Measurements from ENCODE around the gene SH2D6. TPM values are rescaled to one million over a fixed set of nuclear protein-coding genes. Genes with fewer than 3 reads are reported as not detected.
A peak's percentile ranks its signal among the peaks of the same experiment; 100 is the strongest.

The SH2D6 gene
- total RNA-seq, 1 experiment from 2014 or later: 2.3 TPM

DNA sequence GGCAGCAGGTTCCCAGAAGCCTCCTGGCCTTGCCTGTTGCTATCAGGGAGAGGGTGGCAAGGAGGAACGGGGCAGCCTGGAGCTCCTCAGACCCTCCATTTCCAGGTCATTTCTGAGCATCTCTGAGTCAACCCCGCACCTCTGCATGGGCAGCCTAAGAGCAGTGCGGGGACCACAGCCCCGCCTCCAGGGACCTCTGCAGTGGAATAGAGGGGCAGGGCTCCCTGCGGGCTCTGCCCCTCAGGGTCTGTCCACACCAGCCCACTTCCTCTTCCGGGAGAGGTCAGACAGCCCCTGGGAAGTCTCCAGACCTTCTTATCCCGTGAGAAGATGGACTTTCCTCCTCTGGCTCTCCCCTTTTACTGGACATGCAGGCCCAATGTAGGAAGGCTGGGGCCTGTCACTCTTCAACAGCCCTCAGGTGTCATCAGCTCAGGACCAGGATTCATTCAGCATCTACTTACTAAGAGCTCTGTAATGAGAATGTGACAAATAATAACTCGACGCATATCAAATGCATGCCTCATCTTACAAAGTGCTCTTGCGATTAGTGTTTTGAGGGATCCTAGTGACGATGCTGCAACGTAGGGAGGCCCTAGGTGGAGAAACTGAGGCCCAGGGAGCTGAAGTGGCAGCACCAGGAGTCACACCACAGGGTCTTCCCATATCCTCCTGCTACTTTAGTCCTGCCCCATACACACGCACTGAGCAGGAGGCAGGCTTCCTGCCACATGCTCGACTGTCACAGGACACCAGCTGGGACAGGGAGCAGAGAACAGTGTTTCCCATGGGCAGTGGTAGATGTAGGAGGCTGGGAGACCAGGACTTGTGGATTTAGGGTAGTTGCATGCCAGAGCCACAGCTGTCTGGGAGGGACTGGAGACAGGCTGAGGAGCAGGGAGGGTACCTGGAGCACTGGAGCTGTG lies 28.0 kb downstream of the SH2D6 start:
- TF ChIP-seq EZH2 (IDR thresholded peaks at IDR 0.05; ENCODE audit: low read depth): no peak
- TF ChIP-seq, protein P1, sequence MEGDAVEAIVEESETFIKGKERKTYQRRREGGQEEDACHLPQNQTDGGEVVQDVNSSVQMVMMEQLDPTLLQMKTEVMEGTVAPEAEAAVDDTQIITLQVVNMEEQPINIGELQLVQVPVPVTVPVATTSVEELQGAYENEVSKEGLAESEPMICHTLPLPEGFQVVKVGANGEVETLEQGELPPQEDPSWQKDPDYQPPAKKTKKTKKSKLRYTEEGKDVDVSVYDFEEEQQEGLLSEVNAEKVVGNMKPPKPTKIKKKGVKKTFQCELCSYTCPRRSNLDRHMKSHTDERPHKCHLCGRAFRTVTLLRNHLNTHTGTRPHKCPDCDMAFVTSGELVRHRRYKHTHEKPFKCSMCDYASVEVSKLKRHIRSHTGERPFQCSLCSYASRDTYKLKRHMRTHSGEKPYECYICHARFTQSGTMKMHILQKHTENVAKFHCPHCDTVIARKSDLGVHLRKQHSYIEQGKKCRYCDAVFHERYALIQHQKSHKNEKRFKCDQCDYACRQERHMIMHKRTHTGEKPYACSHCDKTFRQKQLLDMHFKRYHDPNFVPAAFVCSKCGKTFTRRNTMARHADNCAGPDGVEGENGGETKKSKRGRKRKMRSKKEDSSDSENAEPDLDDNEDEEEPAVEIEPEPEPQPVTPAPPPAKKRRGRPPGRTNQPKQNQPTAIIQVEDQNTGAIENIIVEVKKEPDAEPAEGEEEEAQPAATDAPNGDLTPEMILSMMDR (conservative IDR thresholded peaks at IDR 0.05): no peak
- H3F3A ChIP-seq (ENCODE audit: insufficient read depth, low read depth): 0 out of 2 replicates have a peak, but pooled peaks cover 6% of the 10 kb centered on the region
- no peak overlapping the region for H3K4me3 ChIP-seq
- no peaks in the 10 kb centered on the region for H3K36me3 ChIP-seq (ENCODE audit: low read depth)
- ChIA-PET CTCF (interaction anchor here (0.7 kb wide), 1 partner anchor 105 kb away, joined by 3 read pairs; no protein-coding TSS in a partner anchor), POLR2A (ENCODE audit: unreplicated experiment) (interaction anchor here (0.5 to 0.6 kb wide), 2 partner anchors 9 to 92 kb away, joined by 3 to 6 read pairs; partner anchors contain the start of gene MAT2A)
- peaks cover 25% of the 10 kb centered on the region for H3K4me1 ChIP-seq (replicated peaks; ENCODE audit: insufficient read depth)
- H3K79me2 ChIP-seq (ENCODE audit: low read depth): no peaks in the 10 kb centered on the region
- TSS peak; percentile 54 for BruUV-seq (replicated peaks)
- peak overlapping the region; percentile 49 for H3K4me2 ChIP-seq
- no peaks in the 10 kb centered on the region for H3K9me3 ChIP-seq (ENCODE audit: insufficient read depth, low read depth)
- H3K9me2 ChIP-seq (ENCODE audit: insufficient read depth): no peaks in the 10 kb centered on the region
- intact Hi-C loops (cut with micrococcal nuclease; ENCODE audit: unreplicated experiment): no loop called here
- no peak for DNase-seq
- H2AFZ ChIP-seq: peak overlapping the region; percentile 4; the same call in 1 of the 2 replicates
- H4K20me1 ChIP-seq (ENCODE audit: insufficient read depth): no peaks in the 10 kb centered on the region
- no peaks in the 10 kb centered on the region for H3K27me3 ChIP-seq (ENCODE audit: insufficient read depth, low read depth)
- H3K27ac ChIP-seq: peak overlapping the region; percentile 91

DNA sequence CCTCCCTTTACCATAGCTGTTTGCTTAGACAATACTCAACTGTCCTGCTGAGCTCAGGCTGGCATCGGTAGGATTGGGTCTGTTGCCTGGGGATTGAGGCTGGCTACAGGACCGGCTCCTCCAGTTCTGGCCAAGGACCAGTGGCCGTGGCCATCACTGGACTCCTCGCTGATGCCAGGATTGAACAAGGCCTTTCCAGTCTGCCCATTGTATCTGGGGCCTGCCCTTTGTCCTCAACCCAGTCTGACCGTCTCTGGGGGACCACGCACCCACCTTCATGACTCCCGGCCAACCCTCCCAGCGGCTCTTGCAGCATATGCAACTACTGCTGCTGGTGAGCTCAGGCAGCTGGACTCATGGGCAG lies 28.7 kb downstream of the SH2D6 start:
- Histone ChIP-seq H3K4me2 (no peak overlapping the region), H3K9me2 (ENCODE audit: insufficient read depth) (no peaks in the 10 kb centered on the region), H2AFZ (no peak overlapping the region), H3K36me3 (ENCODE audit: low read depth) (no peaks in the 10 kb centered on the region), H3K79me2 (ENCODE audit: low read depth) (no peaks in the 10 kb centered on the region), H3F3A (ENCODE audit: insufficient read depth, low read depth) (0 out of 2 replicates have a peak, but pooled peaks cover 6% of the 10 kb centered on the region), H3K4me1 (replicated peaks; ENCODE audit: insufficient read depth) (peaks cover 25% of the 10 kb centered on the region), H4K20me1 (ENCODE audit: insufficient read depth) (no peaks in the 10 kb centered on the region), H3K9me3 (ENCODE audit: insufficient read depth, low read depth) (no peaks in the 10 kb centered on the region), H3K27me3 (ENCODE audit: insufficient read depth, low read depth) (no peaks in the 10 kb centered on the region), H3K4me3 (no peak overlapping the region), H3K27ac (0 out of 2 replicates have a peak overlapping the region, but pooled peaks have one; percentile 91)
- no peak for TF ChIP-seq EZH2 (IDR thresholded peaks at IDR 0.05; ENCODE audit: low read depth)
- TF ChIP-seq, protein P1 (conservative IDR thresholded peaks at IDR 0.05): no peak
- no TSS peak for BruUV-seq (replicated peaks)
- no peak for DNase-seq
- ChIA-PET CTCF (interaction anchor here (0.7 kb wide), 1 partner anchor 104 kb away, joined by 3 read pairs; no protein-coding TSS in a partner anchor), POLR2A (ENCODE audit: unreplicated experiment) (no interaction called here)
- intact Hi-C loops (cut with micrococcal nuclease; ENCODE audit: unreplicated experiment): no loop called here

DNA sequence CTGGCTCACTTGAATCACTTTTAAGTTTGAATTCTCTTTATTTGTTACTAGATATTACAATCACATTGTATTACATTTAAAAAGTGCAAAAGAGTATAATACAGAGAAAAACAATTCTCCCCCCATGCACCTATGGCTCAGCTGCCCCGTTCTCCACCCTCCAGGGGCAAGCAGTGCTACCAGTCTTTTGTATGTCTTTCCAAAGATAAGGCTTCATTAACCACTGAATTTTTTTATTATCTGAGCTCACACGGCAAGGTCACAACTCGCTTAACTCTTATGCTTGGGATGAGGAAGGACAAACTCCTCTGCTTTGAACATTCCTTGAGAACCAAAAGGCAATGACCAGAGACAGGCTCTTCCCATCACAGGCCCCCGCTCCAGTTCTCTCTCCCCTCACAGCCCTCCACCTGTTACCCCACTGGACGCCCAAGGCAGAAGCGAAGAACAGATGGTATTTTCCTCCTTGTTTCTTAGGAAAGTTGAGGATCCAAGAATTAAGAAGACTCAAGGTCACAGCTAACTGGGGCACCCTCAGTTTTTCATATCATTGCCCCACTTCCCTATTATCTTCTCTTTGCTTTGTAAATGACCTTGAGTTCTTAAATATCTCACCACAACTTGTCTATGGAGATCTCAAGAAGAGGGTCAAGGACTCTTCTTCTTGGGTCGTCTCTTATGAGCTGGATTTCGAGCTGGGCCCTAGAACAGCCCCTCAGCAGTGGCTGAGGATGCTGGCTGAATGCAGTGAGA lies 30.1 kb downstream of the SH2D6 start:
- peaks cover 25% of the 10 kb centered on the region for H3K4me1 ChIP-seq (replicated peaks; ENCODE audit: insufficient read depth)
- no peak overlapping the region for H3K27ac ChIP-seq
- intact Hi-C loops (cut with micrococcal nuclease; ENCODE audit: unreplicated experiment): no loop called here
- H3K4me2 ChIP-seq: no peak overlapping the region
- ChIA-PET CTCF (interaction anchor here (0.7 kb wide), 1 partner anchor 69 kb away, joined by 3 read pairs; no protein-coding TSS in a partner anchor), POLR2A (ENCODE audit: unreplicated experiment) (no interaction called here)
- H3K9me3 ChIP-seq (ENCODE audit: insufficient read depth, low read depth): no peaks in the 10 kb centered on the region
- H4K20me1 ChIP-seq (ENCODE audit: insufficient read depth): no peaks in the 10 kb centered on the region
- no peaks in the 10 kb centered on the region for H3K79me2 ChIP-seq (ENCODE audit: low read depth)
- no peaks in the 10 kb centered on the region for H3K27me3 ChIP-seq (ENCODE audit: insufficient read depth, low read depth)
- H3K36me3 ChIP-seq (ENCODE audit: low read depth): no peaks in the 10 kb centered on the region
- peaks cover 8% of the 10 kb centered on the region; the same call in 1 of the 2 replicates for H3F3A ChIP-seq (ENCODE audit: insufficient read depth, low read depth)
- no peak for TF ChIP-seq EZH2 (IDR thresholded peaks at IDR 0.05; ENCODE audit: low read depth)
- TF ChIP-seq, protein P1 (conservative IDR thresholded peaks at IDR 0.05): no peak
- no peak overlapping the region for H3K4me3 ChIP-seq
- H3K9me2 ChIP-seq (ENCODE audit: insufficient read depth): no peaks in the 10 kb centered on the region
- DNase-seq: no peak
- H2AFZ ChIP-seq: no peak overlapping the region
- no TSS peak for BruUV-seq (replicated peaks)
